HUDEP-2 (cell line): ENCODE data around the gene TPRG1.

Experiments used
- DNase-seq, 76 experiments: peaks; one replicate each; lab custom pipeline; 2025; ENCODE audit not compliant: unreplicated experiment in 76 of 76; lab: John Stamatoyannopoulos, UW

Gene TPRG1, protein sequence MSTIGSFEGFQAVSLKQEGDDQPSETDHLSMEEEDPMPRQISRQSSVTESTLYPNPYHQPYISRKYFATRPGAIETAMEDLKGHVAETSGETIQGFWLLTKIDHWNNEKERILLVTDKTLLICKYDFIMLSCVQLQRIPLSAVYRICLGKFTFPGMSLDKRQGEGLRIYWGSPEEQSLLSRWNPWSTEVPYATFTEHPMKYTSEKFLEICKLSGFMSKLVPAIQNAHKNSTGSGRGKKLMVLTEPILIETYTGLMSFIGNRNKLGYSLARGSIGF

GRCh38 chr3:189171707-189172106 lies at the start of gene TPRG1:
TSS of gene TPRG1 (plus strand) at chr3:189171971. CDS start at chr3:189207385, 35,414 bp downstream.
- no peak for DNase-seq

GRCh38 chr3:189122110-189122509 lies 49.7 kb upstream of the TPRG1 start:
- DNase-seq: no peak

GRCh38 chr3:189122526-189123205 lies 49.1 kb upstream of the TPRG1 start:
- DNase-seq: no peak

DNA sequence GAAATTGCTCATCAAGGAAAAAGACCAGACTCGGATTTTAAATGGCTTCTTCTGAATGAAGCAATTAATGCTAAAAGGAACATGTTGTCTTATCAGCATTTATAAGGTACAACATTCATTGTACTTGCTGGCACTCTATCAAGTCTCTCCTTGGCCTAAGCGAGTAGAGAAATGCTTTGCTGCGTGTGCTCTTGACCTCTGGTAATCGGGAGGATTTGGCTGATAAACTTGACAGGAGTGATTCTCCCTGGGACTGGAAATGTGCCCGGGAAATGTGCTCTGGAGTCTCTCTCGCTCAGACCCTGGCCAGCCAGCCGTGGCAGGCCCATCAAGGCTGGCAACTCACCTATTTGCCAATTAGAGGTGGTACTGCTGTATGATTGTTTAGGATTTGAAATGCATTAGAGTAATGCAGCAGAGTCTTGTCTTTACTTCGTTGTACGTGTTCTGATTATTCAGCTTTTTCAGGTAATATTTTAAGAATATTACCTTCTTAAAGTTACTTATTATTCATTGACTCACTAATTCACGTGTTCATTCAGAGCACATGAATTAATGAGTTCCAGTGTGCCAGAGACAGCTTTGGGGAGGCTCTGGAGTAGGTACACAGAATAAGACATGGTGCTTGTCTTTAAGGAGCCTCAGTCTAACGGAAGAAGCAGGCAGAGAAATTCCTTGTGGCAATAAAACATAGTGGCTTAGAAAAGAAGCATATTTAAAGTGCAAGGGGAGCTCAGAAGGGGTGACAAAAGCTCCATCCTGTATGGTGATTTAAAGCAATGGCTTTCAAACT lies 48.0 kb upstream of the TPRG1 start:
- DNase-seq: no peak

GRCh38 chr3:189132231-189132671 lies 39.5 kb upstream of the TPRG1 start:
- DNase-seq: no peak

DNA sequence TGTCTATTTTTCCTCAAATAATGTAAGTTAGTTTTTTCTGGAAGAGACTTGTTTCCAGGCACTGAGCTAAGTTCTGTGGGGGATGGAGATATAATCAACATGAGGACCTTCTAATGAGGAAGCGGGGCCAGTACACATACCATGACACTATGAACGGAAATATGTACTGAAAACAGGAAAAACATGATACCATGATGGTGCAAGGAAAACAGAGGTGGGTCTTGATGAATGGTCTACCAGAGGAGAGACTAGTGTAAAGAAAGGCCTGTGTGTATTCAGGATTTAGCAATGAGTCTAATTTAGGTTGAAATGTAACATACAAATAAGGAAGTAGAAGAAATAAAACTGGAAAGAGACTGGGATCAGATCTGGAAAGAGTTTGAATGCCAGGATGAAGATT lies 38.9 kb upstream of the TPRG1 start:
- no peak for DNase-seq

DNA sequence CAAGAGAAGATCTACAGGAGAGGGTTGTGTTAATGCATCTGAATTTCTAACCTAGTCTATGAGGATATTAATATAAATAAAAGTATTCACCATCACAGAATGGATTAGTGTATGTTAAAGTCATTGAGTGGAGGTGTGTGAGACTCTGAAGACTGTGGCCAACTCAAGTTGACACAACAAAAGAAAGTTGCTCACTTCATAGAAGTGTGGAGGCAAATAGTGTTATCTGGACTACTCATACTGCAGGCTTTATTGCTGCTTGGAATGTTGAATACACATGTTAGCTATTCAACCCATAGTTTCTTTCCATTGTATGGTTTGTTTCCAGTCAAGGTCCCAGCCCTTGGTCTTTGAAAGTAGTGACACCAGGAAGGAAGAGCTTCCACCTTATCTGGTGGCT lies 38.0 kb upstream of the TPRG1 start:
- DNase-seq: no peak

GRCh38 chr3:189137416-189137815 lies 34.4 kb upstream of the TPRG1 start:
- DNase-seq: no peak

- no peak for DNase-seq
Measured at GRCh38 chr3:189138901-189139610, 32.7 kb upstream of the TPRG1 start.

DNA sequence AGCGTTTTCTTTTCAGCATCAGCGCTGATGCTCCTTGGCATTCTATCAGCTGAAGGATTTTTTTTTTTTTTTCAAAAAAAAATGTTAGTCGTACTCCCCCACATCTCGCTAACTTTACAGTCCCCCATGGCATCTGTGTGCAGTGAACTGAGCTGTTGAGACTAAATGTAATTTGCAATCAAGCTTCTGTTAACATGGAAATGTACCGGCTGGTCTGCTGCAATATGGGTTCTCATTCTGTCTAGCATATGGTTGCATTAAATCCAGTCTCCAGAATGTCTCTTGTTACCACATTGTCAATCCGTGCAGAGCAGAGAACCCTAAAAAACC lies 32.2 kb upstream of the TPRG1 start:
- DNase-seq: no peak

DNA sequence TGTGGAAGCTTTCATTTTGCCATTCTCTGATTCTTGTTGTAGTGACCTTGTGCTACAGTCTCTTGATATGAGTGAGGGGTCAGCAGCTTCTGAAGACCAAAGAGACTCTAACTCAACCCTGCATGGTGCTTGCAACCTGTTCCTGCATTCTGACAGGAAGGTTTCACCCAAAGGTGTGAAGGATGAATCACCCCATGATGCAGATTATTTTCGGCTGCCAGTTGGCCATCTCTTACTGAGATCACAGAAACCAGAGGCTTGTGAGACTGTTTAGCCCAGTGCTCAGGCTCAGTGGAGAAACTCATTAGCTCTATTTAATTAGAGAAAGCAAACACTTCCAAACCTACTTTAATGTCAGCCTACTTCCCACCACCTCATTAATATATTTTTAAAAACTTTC lies 29.2 kb upstream of the TPRG1 start:
- no peak for DNase-seq

DNA sequence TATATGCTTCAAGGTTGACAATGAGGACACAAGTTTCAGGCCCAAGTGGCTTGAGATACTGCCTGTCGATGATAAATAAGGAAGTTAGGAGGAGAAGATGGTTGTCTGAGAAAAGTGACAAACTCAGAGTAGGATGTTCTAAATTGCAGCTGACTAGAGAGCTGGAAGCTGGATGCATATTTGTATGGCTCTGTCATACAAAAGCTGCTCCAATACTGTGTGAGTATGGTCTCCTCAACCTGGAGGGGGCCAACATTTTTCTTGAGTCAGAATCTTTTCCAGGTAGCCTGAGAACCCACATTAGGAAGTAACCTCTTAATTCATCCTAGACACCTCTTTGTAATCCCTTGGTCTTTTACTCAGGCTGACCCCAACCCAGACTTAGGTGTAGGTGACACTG lies 28.4 kb upstream of the TPRG1 start:
- no peak for DNase-seq

DNA sequence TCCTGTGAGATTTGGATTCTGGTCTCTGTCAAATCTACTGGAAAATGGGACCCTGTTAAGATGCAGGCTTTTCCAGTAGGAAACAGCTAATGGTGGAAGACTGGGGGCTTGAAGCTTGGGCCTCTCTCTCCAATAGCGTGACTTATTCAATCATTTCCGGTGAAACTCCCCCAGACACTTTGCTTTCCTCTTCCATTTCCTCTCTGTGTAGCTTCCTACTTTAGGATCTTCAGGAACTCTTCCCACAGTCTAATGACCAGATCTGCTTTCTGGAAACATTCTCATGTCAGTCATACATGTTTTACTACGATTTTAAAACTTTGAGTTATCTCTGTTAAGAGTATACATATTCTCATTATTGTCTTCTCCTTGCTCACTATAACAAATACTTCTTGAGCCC lies 28.0 kb upstream of the TPRG1 start:
- no peak for DNase-seq

DNA sequence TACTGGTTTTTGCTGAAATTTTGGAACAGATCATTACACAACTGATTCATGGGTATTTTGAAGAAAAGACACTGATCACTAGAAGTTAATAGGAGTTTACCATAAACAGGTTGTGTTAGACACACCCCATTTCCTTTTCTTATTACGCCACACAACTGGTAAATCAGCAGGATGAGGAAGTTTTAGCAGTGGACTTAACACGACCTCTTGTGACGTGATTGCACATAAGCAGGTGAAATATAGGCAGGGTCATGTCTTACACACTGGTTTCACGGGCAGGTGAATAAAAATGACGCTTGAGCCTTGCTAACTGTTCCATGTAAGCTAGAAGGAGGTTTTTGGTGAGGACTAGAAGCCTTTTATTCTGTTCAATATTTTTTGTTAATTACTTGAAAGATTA lies 27.1 kb upstream of the TPRG1 start:
- DNase-seq: no peak

GRCh38 chr3:189146848-189147247 lies 24.9 kb upstream of the TPRG1 start:
- DNase-seq: no peak

GRCh38 chr3:189148081-189148507 lies 23.7 kb upstream of the TPRG1 start:
- DNase-seq: peak in 25 of 76 experiments; percentile 0 to 68 (median 10)

DNA sequence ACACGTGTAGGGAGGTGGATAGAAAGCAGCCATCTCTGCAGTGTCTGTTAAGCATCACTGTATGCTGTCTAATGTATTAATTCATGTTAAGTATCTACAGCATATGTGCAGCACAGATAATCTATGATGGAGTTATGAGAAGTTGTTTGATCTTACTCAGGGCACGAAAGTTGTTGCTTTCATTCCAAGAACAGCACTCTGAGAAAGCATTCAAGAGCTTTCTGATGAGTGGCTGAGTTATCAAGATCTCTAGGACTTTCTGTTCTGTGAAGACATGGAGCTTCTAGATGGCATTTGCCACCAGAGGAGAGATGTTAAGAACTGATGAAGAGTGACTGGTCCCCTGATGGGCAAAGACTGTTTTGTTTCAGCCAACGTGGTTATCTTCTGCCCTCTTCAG lies 22.6 kb upstream of the TPRG1 start:
- DNase-seq: no peak

- DNase-seq: no peak
Measured at GRCh38 chr3:189157232-189158007, 14.4 kb upstream of the TPRG1 start.

GRCh38 chr3:189158034-189158433 lies 13.7 kb upstream of the TPRG1 start:
- no peak for DNase-seq
